GM18951 (cell line): ENCODE data around the gene CHP1.
"Not testable (repeated sequence)": the region's sequence is repeated elsewhere in the genome, so short reads cannot be mapped to it uniquely, and the experiment has no call there.

Experiments
- POLR2A ChIP-seq: IDR thresholded peaks from 4 replicates; pipeline ENCODE4 v1.6.1; 2011; ENCODE audit warnings: mild to moderate bottlenecking; ENCODE audit not compliant: insufficient read length, insufficient read depth; ENCODE audit errors: extremely low read depth
- in situ Hi-C: fragments of 300-500 bp; cut with MboI; formaldehyde crosslinking; loops from one replicate; pipeline ENCODE4 v1.12.0; 2022; ENCODE audit warnings: low sequenced_read_pairs, mixed read lengths, inconsistent platforms; ENCODE audit not compliant: unreplicated experiment

CHP1 gene

GRCh38 chr15:41289953-41290352, 58.9 kb downstream of the CHP1 start:
- in situ Hi-C loops: no loop called here
- no peak for TF ChIP-seq POLR2A

GRCh38 chr15:41291065-41291631, 60.1 kb downstream of the CHP1 start:
- in situ Hi-C loops: no loop called here

GRCh38 chr15:41292521-41292920, 61.5 kb downstream of the CHP1 start:
- TF ChIP-seq POLR2A: no peak
- in situ Hi-C loops: no loop called here

More at GRCh38 chr15:41291065-41291631, 60.1 kb downstream of the CHP1 start:
- no peak for TF ChIP-seq POLR2A

GRCh38 chr15:41301139-41301538, 70.1 kb downstream of the CHP1 start:
- in situ Hi-C loops: not testable (repeated sequence)

GRCh38 chr15:41301587-41301986, 70.5 kb downstream of the CHP1 start:
- in situ Hi-C loops: no loop called here
- TF ChIP-seq POLR2A: no peak

- no peak for TF ChIP-seq POLR2A
- in situ Hi-C loops: no loop called here
Observed at GRCh38 chr15:41304149-41304770, 73.2 kb downstream of the CHP1 start.

- no peak for TF ChIP-seq POLR2A
- in situ Hi-C loops: no loop called here
Observed at GRCh38 chr15:41307679-41308078, 76.6 kb downstream of the CHP1 start.

- in situ Hi-C loops: no loop called here
- TF ChIP-seq POLR2A: no peak
Observed at GRCh38 chr15:41309226-41309905, 78.3 kb downstream of the CHP1 start.

GRCh38 chr15:41320805-41321330, 89.8 kb downstream of the CHP1 start:
- in situ Hi-C loops: loop anchor here (10.0 kb wide), 1 partner anchor 396 kb away; the partner anchor contains the start of gene DLL4

- in situ Hi-C loops: loop anchor here (10.0 kb wide), 1 partner anchor 399 kb away; the partner anchor contains the start of gene DLL4
- no peak for TF ChIP-seq POLR2A
Observed at GRCh38 chr15:41323611-41324010, 92.5 kb downstream of the CHP1 start.

- in situ Hi-C loops: no loop called here
- TF ChIP-seq POLR2A: no peak
Observed at GRCh38 chr15:41331281-41331680, 100.2 kb downstream of the CHP1 start.
